Heart left ventricle (tissue), 16 donors: ENCODE measurements around the gene JPH4. TPM values are rescaled to one million over a fixed set of nuclear protein-coding genes. Genes with fewer than 3 reads are reported as not detected.
"Not testable (repeated sequence)": the region's sequence is repeated elsewhere in the genome, so short reads cannot be mapped to it uniquely, and the experiment has no call there.

Source experiments
- ATAC-seq, 4 donors: fragments of 200-7000 bp; cut with Tn5 transposase; one replicate each; pipeline ENCODE4 v1.9.1; 2020 to 2022; ENCODE audit warnings: moderate library complexity in 4 of 4, mild to moderate bottlenecking in 3 of 4, moderate number of reproducible peaks in 1 of 4
- DNase-seq, 5 donors: peaks; one replicate each; pipeline ENCODE4 v3.0.0-alpha.2; 2020
- H3K27ac ChIP-seq, 12 donors: fragments of 200-600 bp; sonication (generic) in 4 of 12; one replicate each; pipeline versions ENCODE4 v1.5.0 to v1.8.0; 2016 to 2022; ENCODE audit warnings: mild to moderate bottlenecking in 2 of 12
- H3K27me3 ChIP-seq, 9 donors: fragments of 200-600 bp; sonication (generic) in 2 of 9; one replicate each; pipeline versions ENCODE4 v1.5.1 to v1.8.0; 2016 to 2022; ENCODE audit warnings: mild to moderate bottlenecking in 3 of 9
- H3K36me3 ChIP-seq, 9 donors: fragments of 200-600 bp; sonication (generic) in 2 of 9; one replicate each; pipeline versions ENCODE4 v1.5.0 to v1.8.0; 2018 to 2022; ENCODE audit warnings: mild to moderate bottlenecking in 2 of 9
- H3K4me1 ChIP-seq, 12 donors: fragments of 200-600 bp; sonication (generic) in 4 of 12; one replicate each; pipeline versions ENCODE4 v1.5.0 to v1.8.0; 2016 to 2022; ENCODE audit warnings: mild to moderate bottlenecking in 3 of 12
- H3K4me3 ChIP-seq, 12 donors: fragments of 200-600 bp; sonication (generic) in 4 of 12; one replicate each; pipeline versions ENCODE4 v1.5.0 to v1.8.0; 2017 to 2022; ENCODE audit warnings: mild to moderate bottlenecking in 9 of 12, moderate library complexity in 4 of 12
- H3K9me3 ChIP-seq, 12 donors: fragments of 200-600 bp; sonication (generic) in 4 of 12; one replicate each; pipeline versions ENCODE4 v1.5.0 to v1.8.0; 2016 to 2022; ENCODE audit warnings: mild to moderate bottlenecking in 1 of 12
- CTCF ChIP-seq, 12 donors: fragments of 200-600 bp; sonication (generic) in 4 of 12; IDR thresholded peaks; one replicate each; pipeline versions ENCODE4 v1.5.0 to v1.8.0; 2018 to 2022; ENCODE audit warnings: antibody characterized with exemption in 12 of 12, mild to moderate bottlenecking in 5 of 12
- POLR2A ChIP-seq, 2 donors: fragments of 450-650 bp; IDR thresholded peaks; one replicate each; pipeline ENCODE4 v1.6.1; 2017; ENCODE audit warnings: antibody characterized with exemption in 2 of 2, mild to moderate bottlenecking in 2 of 2, moderate library complexity in 2 of 2
- WGBS, 4 donors: extraction: QIAGEN DNeasy Blood & Tissue Kit in 2 of 4; methylation state at CpG; one replicate each; pipeline versions ENCODE4 v1.1.5 to v1.1.7; 2013 to 2018; 5-methylcytosine and 5-hydroxymethylcytosine counted together
- intact Hi-C, 10 donors: fragments of 100-400 bp; cut with DNase I; formaldehyde crosslinking; loops; one replicate each; pipeline versions ENCODE4 v1.11.1 to v1.14.2; 2022
- polyA plus RNA-seq, 2 donors: library from polyadenylated mRNA; stranded (reverse); fragments of 200-250 nt; gene quantifications; one replicate each; pipeline ENCODE4 v1.2.3, GENCODE V29; 2013
- total RNA-seq, 9 donors: library from RNA; depleted of rRNA in 2 of 9; stranded (reverse); fragments of >200 nt in 2 of 9; fragmentation: NEBNext Ultra II Directional in 3 of 9; extraction: Animal tissue kit (Norgen Biotek cat#: 25700) in 3 of 9; gene quantifications; one replicate each; pipeline versions ENCODE4 v1.1.0 to v1.2.4, GENCODE V29; 2016 to 2023
- donor health status: ischemic (EF 13 %, LVEDD 7.1; RV severe dilation, severe dysfunction).
- donor health status: healthy with polysubstance abuse.
- donor health status: DM: no; HTN: yes; CAD: no.
- donor health status: DM: no; HTN: no; CAD: no.
- donor health status: ischemic (EF 25% LVEDD 6.9; RV normal size, moderate dysfunction).
- donor health status: ischemic (EF 25% LVEDD 5.7; RV mildly dilated, moderate dysfunction).
- donor health status: healthy.
- donor health status: DM: yes; HTN: yes; CAD: no.
- donor health status: ischemic (EF 35%, LVEDD 5.7; RV mildly dilated, moderate dysfunction).
- donor health status: nonischemic (EF 11% LVEDD 7.7; RV severe dilation, severe dysfunction).
- donor health status: DM: yes; HTN: yes; CAD: no.
- donor health status: PGD.
- donor health status: ischemic (EF 29% LVEDD 5.4; RV normal size, mild dysfunction).
- donor health status: nonischemic (EF 23%, LVEDD 6.1; RV moderate dilation, normal function).

JPH4 gene
- total and polyA plus RNA-seq, 11 donors: 0.10 to 0.59 (median 0.24) TPM; not detected in 1

DNA sequence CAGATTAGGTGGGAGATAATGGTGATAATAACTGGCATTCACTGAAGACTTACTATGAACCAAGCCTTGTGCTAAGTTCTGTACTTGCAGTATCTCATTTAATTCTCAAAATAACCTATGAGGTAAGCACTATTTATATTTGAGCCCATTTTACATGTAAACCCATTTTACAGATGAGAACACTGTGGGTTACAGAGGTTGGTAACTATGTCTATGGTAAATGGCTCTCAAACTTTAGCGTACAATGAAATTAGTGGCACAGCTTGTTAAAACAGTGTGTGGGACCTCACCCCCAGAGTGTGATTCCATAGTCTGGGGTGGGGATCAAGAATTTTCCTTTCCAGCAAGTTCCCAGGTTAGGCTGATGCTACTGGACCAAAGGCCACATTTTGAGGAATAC is 22.2 kb upstream of the JPH4 start:
- Histone ChIP-seq H3K4me1 (peaks cover 0 to 10% (median 0%) of the 10 kb centered on the region in 12 donors), H3K27me3 (peaks cover 0 to 4% (median 0%) of the 10 kb centered on the region in 9 donors), H3K4me3 (no peak overlapping the region), H3K27ac (no peak overlapping the region), H3K36me3 (no peaks in the 10 kb centered on the region), H3K9me3 (peaks cover 0 to 7% (median 0%) of the 10 kb centered on the region in 12 donors)
- no peak for ATAC-seq
- WGBS, 4 donors: 93 to 99% (median 96%) methylated on average over 1 of the region's 1 CpG
- intact Hi-C loops: no loop called here
- TF ChIP-seq POLR2A (IDR thresholded peaks at IDR 0.05) (no peak), CTCF (IDR thresholded peaks at IDR 0.05) (no peak)
- DNase-seq: no peak

GRCh38 chr14:23600322-23600707 is 21.7 kb upstream of the JPH4 start:
- peaks cover 0 to 10% (median 0%) of the 10 kb centered on the region in 12 donors for H3K4me1 ChIP-seq
- no peak for ATAC-seq
- no peak for DNase-seq
- WGBS, 4 donors: 46 to 81% (median 78%) methylated on average over 2 of the region's 2 CpGs
- H3K4me3 ChIP-seq: no peak overlapping the region
- intact Hi-C loops: no loop called here
- H3K36me3 ChIP-seq: no peaks in the 10 kb centered on the region
- no peak overlapping the region for H3K27ac ChIP-seq
- H3K9me3 ChIP-seq: peaks cover 0 to 7% (median 0%) of the 10 kb centered on the region in 12 donors
- TF ChIP-seq POLR2A (IDR thresholded peaks at IDR 0.05): no peak
- no peak for TF ChIP-seq CTCF (IDR thresholded peaks at IDR 0.05)
- H3K27me3 ChIP-seq: peaks cover 0 to 4% (median 0%) of the 10 kb centered on the region in 9 donors

DNA sequence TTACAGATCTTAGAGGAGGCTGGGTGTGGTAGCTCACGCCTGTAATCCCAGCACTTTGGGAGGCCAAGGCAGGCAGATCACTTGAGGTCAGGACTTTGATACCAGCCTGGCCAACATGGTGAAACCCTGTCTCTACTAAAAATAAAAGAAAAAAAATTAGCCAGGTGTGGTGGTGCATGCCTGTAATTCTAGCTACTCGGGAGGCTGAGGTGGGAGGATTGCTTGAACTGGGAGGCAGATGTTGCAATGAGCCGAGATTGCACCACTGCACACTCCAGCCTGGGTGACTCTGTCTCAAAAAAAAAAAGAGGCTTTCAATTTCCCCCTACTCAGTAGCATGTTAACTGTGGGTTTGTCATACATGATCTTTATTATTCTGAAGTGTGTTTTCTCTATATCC is 15.6 kb upstream of the JPH4 start:
- H3K9me3 ChIP-seq, intact Hi-C loops, H3K4me1 ChIP-seq, DNase-seq, H3K27ac ChIP-seq, H3K36me3 ChIP-seq, H3K4me3 ChIP-seq, ATAC-seq, H3K27me3 ChIP-seq: not testable (repeated sequence)
- 72 to 84% (median 78%) methylated on average over 3 of the region's 3 CpGs for WGBS, 4 donors

GRCh38 chr14:23590198-23590597 is 11.6 kb upstream of the JPH4 start:
- intact Hi-C loops: no loop called here
- 90 to 93% (median 92%) methylated on average over 4 of the region's 4 CpGs for WGBS, 4 donors
- H3K4me3 ChIP-seq: no peak overlapping the region
- no peaks in the 10 kb centered on the region for H3K36me3 ChIP-seq
- peaks cover 0 to 7% (median 2%) of the 10 kb centered on the region in 12 donors for H3K4me1 ChIP-seq
- no peak overlapping the region for H3K27ac ChIP-seq
- peaks cover 0 to 6% (median 0%) of the 10 kb centered on the region in 9 donors for H3K27me3 ChIP-seq
- TF ChIP-seq POLR2A (IDR thresholded peaks at IDR 0.05): no peak
- no peak for TF ChIP-seq CTCF (IDR thresholded peaks at IDR 0.05)
- DNase-seq (no peak), ATAC-seq (no peak)
- H3K9me3 ChIP-seq: no peaks in the 10 kb centered on the region

GRCh38 chr14:23589606-23590005 is 11.0 kb upstream of the JPH4 start:
- H3K36me3 ChIP-seq: no peaks in the 10 kb centered on the region
- peaks cover 0 to 7% (median 2%) of the 10 kb centered on the region in 12 donors for H3K4me1 ChIP-seq
- WGBS, 4 donors: 87 to 97% (median 91%) methylated on average over 2 of the region's 2 CpGs
- intact Hi-C loops: loop anchor here in 4 of 10 donors (1.0 to 5.0 kb wide), 5 partner anchors 323 to 343 kb away; no protein-coding TSS in a partner anchor
- no peak overlapping the region for H3K27ac ChIP-seq
- ATAC-seq (peak in 1 of 4 donors; percentile 44), DNase-seq (no peak)
- H3K27me3 ChIP-seq: peaks cover 0 to 6% (median 0%) of the 10 kb centered on the region in 9 donors
- H3K9me3 ChIP-seq: no peaks in the 10 kb centered on the region
- TF ChIP-seq CTCF (IDR thresholded peaks at IDR 0.05): no peak
- no peak for TF ChIP-seq POLR2A (IDR thresholded peaks at IDR 0.05)
- no peak overlapping the region for H3K4me3 ChIP-seq
